Peyer's patch (tissue), 4 donors: ENCODE data around the gene IQCK. TPM values are rescaled to one million over a fixed set of nuclear protein-coding genes. Genes with fewer than 3 reads are reported as not detected.

Source experiments
- DNase-seq, 3 donors: peaks; one replicate each; pipeline ENCODE4 v3.0.0-alpha.2; 2017 to 2019
- H3K27ac ChIP-seq, 4 donors: fragments of 200-600 bp; sonication (generic); one replicate each; pipeline ENCODE4 v1.5.1; 2016 to 2019
- H3K27me3 ChIP-seq, 2 donors: fragments of 200-600 bp; sonication (generic); one replicate each; pipeline ENCODE4 v1.5.1; 2019
- H3K36me3 ChIP-seq, 3 donors: fragments of 200-600 bp; sonication (generic); one replicate each; pipeline ENCODE4 v1.5.1; 2016 to 2019
- H3K4me1 ChIP-seq, 4 donors: fragments of 200-600 bp; sonication (generic); one replicate each; pipeline ENCODE4 v1.5.1; 2016 to 2019
- H3K4me3 ChIP-seq, 4 donors: fragments of 200-600 bp; sonication (generic); 1 replicate in 3 of 4; 2 replicates in 1 of 4; pipeline ENCODE4 v1.5.1; 2016 to 2019; ENCODE audit warnings: mild to moderate bottlenecking in 1 of 4
- H3K9me3 ChIP-seq, 4 donors: fragments of 200-600 bp; sonication (generic); one replicate each; pipeline ENCODE4 v1.5.1; 2016 to 2019; ENCODE audit warnings: mild to moderate bottlenecking in 1 of 4
- CTCF ChIP-seq, 6 experiments: fragments of 450-650 bp in 4 of 6; fragments of 200-600 bp in 2 of 6; sonication (generic) in 1 of 6; IDR thresholded peaks; one replicate each; pipeline ENCODE4 v1.5.1; 2017 to 2019; ENCODE audit warnings: antibody characterized with exemption in 6 of 6, mild to moderate bottlenecking in 3 of 6, moderate library complexity in 1 of 6
- POLR2A ChIP-seq, 2 donors: fragments of 450-650 bp; IDR thresholded peaks; one replicate each; pipeline ENCODE4 v1.5.1; 2017; ENCODE audit warnings: antibody characterized with exemption in 2 of 2, mild to moderate bottlenecking in 2 of 2, moderate library complexity in 2 of 2
- total RNA-seq, 4 donors: library from RNA; depleted of rRNA; stranded (reverse); fragments of >200 nt; gene quantifications; one replicate each; pipeline ENCODE4 v1.1.0, GENCODE V29; 2016

Gene IQCK
- total RNA-seq, 4 donors from 2014 or later: 8.2 to 42.9 (median 10.3) TPM

DNA sequence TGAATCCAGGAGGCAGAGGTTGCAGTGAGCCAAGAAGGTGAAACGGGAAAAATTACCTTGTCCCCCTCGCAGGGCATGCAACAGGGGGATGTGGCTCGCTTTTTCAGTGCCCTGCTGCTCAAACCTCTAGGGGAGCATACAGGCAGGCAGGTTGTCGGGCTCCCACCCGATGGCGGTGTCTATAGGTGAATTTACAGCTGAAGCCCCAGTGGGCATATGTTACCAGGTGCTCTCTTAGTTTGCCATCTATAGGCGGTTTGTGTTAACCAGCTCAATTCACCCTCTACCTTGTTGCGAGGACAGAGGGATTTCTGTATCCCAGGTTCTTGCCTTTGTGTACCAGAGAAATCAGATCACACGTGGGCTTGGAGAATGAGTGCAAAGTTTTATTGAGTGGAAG, 48.9 kb downstream of the IQCK start:
- H3K27ac ChIP-seq: no peak overlapping the region

GRCh38 chr16:19767497-19767896, 49.4 kb downstream of the IQCK start:
- no peaks in the 10 kb centered on the region for H3K27me3 ChIP-seq
- no peak for DNase-seq
- no peak overlapping the region for H3K4me3 ChIP-seq
- H3K9me3 ChIP-seq: no peaks in the 10 kb centered on the region
- no peaks in the 10 kb centered on the region for H3K36me3 ChIP-seq
- H3K27ac ChIP-seq: no peak overlapping the region
- TF ChIP-seq CTCF (IDR thresholded peaks at IDR 0.05): no peak
- no peak for TF ChIP-seq POLR2A (IDR thresholded peaks at IDR 0.05)
- H3K4me1 ChIP-seq: no peaks in the 10 kb centered on the region

More for the DNA sequence above, 48.9 kb downstream of the IQCK start:
- no peak for DNase-seq
- no peak for TF ChIP-seq POLR2A (IDR thresholded peaks at IDR 0.05)
- TF ChIP-seq CTCF (IDR thresholded peaks at IDR 0.05): no peak
- H3K27me3 ChIP-seq: no peaks in the 10 kb centered on the region
- no peaks in the 10 kb centered on the region for H3K9me3 ChIP-seq
- no peak overlapping the region for H3K4me3 ChIP-seq
- H3K36me3 ChIP-seq: no peaks in the 10 kb centered on the region
- no peaks in the 10 kb centered on the region for H3K4me1 ChIP-seq

- no peaks in the 10 kb centered on the region for H3K4me1 ChIP-seq
- no peak for DNase-seq
- no peak overlapping the region for H3K27ac ChIP-seq
- no peaks in the 10 kb centered on the region for H3K27me3 ChIP-seq
- H3K4me3 ChIP-seq: no peak overlapping the region
- TF ChIP-seq POLR2A (IDR thresholded peaks at IDR 0.05): no peak
- no peak for TF ChIP-seq CTCF (IDR thresholded peaks at IDR 0.05)
- H3K9me3 ChIP-seq: no peaks in the 10 kb centered on the region
- H3K36me3 ChIP-seq: no peaks in the 10 kb centered on the region
Measured at GRCh38 chr16:19769239-19769638, 51.2 kb downstream of the IQCK start.

DNA sequence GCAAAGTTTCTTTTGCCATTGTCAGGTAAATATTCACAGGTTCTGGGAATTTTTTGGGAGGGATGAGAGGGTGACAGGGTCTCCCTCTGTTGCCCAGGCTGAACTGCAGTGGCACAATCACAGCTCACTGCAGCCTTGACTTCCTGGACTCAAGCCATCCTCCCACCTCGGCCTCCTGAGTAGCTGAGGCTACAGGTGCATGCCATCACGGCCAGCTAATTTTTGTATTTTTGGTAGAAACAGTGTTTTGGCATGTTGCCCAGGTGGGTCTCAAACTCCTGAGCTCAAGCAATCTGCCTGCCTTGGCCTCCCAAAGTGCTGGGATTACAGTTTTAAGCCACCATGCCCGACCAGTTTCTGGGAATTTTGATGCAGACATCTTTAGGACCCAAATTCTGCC, 53.0 kb downstream of the IQCK start:
- no peaks in the 10 kb centered on the region for H3K9me3 ChIP-seq
- DNase-seq: no peak
- H3K36me3 ChIP-seq: no peaks in the 10 kb centered on the region
- H3K27ac ChIP-seq: no peak overlapping the region
- no peak overlapping the region for H3K4me3 ChIP-seq
- no peak for TF ChIP-seq POLR2A (IDR thresholded peaks at IDR 0.05)
- TF ChIP-seq CTCF (IDR thresholded peaks at IDR 0.05): no peak
- H3K27me3 ChIP-seq: no peaks in the 10 kb centered on the region
- no peaks in the 10 kb centered on the region for H3K4me1 ChIP-seq

GRCh38 chr16:19771796-19772195, 53.7 kb downstream of the IQCK start:
- DNase-seq: no peak
- Histone ChIP-seq H3K4me1 (no peaks in the 10 kb centered on the region), H3K27me3 (no peaks in the 10 kb centered on the region), H3K4me3 (no peak overlapping the region), H3K9me3 (no peaks in the 10 kb centered on the region), H3K27ac (no peak overlapping the region), H3K36me3 (no peaks in the 10 kb centered on the region)
- no peak for TF ChIP-seq POLR2A (IDR thresholded peaks at IDR 0.05)
- TF ChIP-seq CTCF (IDR thresholded peaks at IDR 0.05): no peak

DNA sequence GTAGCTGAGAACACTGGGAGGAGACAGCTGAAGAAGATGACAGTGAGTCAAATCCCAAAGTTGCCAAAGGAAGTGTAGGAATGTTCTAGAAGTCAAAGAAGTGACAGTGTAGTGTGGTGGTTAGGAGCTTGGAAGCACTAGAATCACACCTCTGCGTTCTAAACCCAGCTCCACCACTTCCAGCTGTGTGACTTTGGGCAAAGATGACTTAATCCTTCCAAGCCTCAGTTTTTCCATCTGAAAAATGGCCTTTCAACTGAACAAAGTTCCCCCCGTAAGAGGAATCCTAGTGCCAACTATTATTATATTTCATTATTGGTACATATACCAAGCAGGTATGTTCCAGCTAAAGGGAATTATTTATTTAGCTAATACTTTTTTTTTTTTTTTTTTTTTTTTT, 56.0 kb downstream of the IQCK start:
- Histone ChIP-seq H3K4me1 (no peaks in the 10 kb centered on the region), H3K9me3 (no peaks in the 10 kb centered on the region), H3K27ac (no peak overlapping the region), H3K27me3 (no peaks in the 10 kb centered on the region), H3K36me3 (no peaks in the 10 kb centered on the region), H3K4me3 (no peak overlapping the region)
- DNase-seq: no peak
- no peak for TF ChIP-seq POLR2A (IDR thresholded peaks at IDR 0.05)
- no peak for TF ChIP-seq CTCF (IDR thresholded peaks at IDR 0.05)
